GM12875 (cell line): ENCODE measurements around the gene PCTP.

Experiments
- H3K4me3 ChIP-seq: one replicate; pipeline ENCODE4 v1.5.1; 2011; ENCODE audit warnings: low read depth, low read length, control low read depth
- CTCF ChIP-seq: IDR thresholded peaks from 2 replicates; pipeline ENCODE4 v1.5.1; 2011; ENCODE audit warnings: low read depth, mild to moderate bottlenecking, control low read depth, inconsistent platforms, low read length, moderate library complexity, borderline replicate concordance; ENCODE audit not compliant: insufficient read depth

Gene PCTP

DNA sequence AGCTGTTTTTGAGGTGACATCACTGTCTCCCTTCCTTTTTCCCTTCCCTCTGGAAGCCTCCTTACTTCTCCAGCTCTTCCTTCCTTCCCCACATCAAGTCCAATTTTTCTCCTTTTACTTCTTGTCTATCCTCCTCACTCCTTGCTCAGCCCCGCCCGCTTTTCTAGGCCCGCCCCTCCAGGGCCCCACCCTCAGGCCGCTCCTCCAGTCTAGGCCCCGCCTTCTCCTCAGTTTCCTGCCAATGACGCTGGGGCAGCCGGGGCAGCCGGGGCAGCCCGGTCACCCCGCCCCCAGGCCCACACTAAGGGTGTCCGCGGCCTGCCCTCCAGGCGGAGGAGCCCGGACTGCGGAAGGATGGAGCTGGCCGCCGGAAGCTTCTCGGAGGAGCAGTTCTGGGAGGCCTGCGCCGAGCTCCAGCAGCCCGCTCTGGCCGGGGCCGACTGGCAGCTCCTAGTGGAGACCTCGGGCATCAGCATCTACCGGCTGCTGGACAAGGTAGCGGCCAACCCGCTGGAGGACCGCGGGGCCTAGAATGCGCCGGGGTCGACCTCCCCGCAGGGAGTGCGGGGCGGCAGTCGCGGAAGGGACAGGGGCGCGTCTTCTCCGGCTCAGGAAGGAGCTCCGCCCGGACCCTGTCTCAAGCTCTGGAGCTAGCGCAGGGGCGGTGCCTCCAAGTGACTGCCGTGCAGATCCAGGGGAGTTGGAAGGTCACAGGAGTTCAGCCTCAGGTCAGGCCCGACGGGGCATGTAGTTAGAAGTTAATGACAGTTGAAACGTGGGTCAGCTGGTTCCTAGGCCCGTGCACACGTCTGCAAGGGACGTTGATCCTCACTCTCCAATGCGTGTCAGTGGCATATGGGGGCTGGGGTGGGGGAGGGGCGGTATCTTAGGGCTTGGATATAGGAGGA lies at the start of gene PCTP:
Gene PCTP (plus strand): TSS at position 302 of the 908 bp plus-strand sequence. CDS start 53 bp downstream, at position 355.
- peak; percentile 51; the same call in 1 of the 2 replicates for TF ChIP-seq CTCF
- peak within 1 kb of the TSS; percentile 72 for H3K4me3 ChIP-seq

- H3K4me3 ChIP-seq: no peak overlapping the region
- no peak for TF ChIP-seq CTCF
These were observed 48.7 kb upstream of the PCTP start for GRCh38 chr17:55702150-55702549.

- TF ChIP-seq CTCF: no peak
- no peak overlapping the region for H3K4me3 ChIP-seq
These were observed 46.5 kb upstream of the PCTP start for GRCh38 chr17:55704401-55704800.

GRCh38 chr17:55705847-55706246 lies 45.0 kb upstream of the PCTP start:
- TF ChIP-seq CTCF: no peak
- no peak overlapping the region for H3K4me3 ChIP-seq

- no peak for TF ChIP-seq CTCF
- H3K4me3 ChIP-seq: no peak overlapping the region
These were observed 43.8 kb upstream of the PCTP start for GRCh38 chr17:55706808-55707773.

GRCh38 chr17:55708175-55708974 lies 42.5 kb upstream of the PCTP start:
- TF ChIP-seq CTCF: no peak
- H3K4me3 ChIP-seq: no peak overlapping the region
